ENCODE data around the gene TMEM101.
"Not testable (repeated sequence)": the region's sequence is repeated elsewhere in the genome, so short reads cannot be mapped to it uniquely, and the experiment has no call there.

TMEM101 gene

GRCh38 chr17:43974382-43975266 is 40.1 kb downstream of the TMEM101 start:
- no peak for DNase-seq

GRCh38 chr17:43972444-43973212 is 42.1 kb downstream of the TMEM101 start:
- not testable (repeated sequence) for DNase-seq

GRCh38 chr17:43971436-43971835 is 43.3 kb downstream of the TMEM101 start:
- not testable (repeated sequence) for DNase-seq

GRCh38 chr17:43970366-43970765 is 44.4 kb downstream of the TMEM101 start:
- no peak for DNase-seq

- DNase-seq, result no peak
Measured at GRCh38 chr17:43967251-43967875, 47.4 kb downstream of the TMEM101 start.

- no peak for DNase-seq
Measured at GRCh38 chr17:43966276-43966675, 48.5 kb downstream of the TMEM101 start.

- DNase-seq, result no peak
Measured at GRCh38 chr17:43962479-43962878, 52.3 kb downstream of the TMEM101 start.

GRCh38 chr17:43961954-43962353 is 52.8 kb downstream of the TMEM101 start:
- DNase-seq, result no peak

GRCh38 chr17:43961292-43961691 is 53.5 kb downstream of the TMEM101 start:
- DNase-seq, result not testable (repeated sequence)

Data from activated naive CD4-positive, alpha-beta T cell treated with Interleukin-2 at 50 U/mL for 16 hours (primary cell).